ENCODE results near the gene NPLOC4. TPM values are rescaled to one million over a fixed set of nuclear protein-coding genes. Genes with fewer than 3 reads are reported as not detected.

The NPLOC4 gene
- total and polyA plus RNA-seq, 11 donors = 28.2 to 133 (median 99.2) TPM

DNA sequence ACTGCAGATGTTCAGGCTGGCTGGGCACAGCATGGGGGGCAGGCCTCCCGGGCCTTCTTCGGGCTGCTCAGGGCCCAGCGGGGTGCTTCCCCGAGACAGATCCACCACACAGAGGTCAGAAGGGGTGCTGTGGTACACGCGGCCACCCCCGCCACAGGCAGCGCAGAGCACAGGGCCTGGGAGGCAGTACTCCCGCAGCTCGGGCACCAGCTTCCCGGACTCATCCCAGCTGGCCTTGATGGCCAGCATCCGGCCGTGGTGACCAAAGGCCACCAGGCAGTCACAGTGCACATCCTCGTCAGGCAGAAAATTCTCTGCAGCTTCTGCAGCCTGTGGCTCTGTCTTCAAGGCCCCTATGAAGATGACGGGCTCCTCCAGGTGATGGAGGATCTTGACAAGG is 86.6 kb downstream of the NPLOC4 start:
- intact Hi-C loops (cut with DNase I) = loop anchor here in 6 of 10 donors (2.0 to 5.0 kb wide), 5 partner anchors 27 to 63 kb away; partner anchors contain the start of gene ACTG1 (in 1 of the 6)
- no peak overlapping the region for H3K4me3 ChIP-seq
- 94 to 97% (median 96%) methylated on average over 6 to 15 of the region's 15 CpGs for WGBS, 4 donors
- TF ChIP-seq POLR2A (IDR thresholded peaks at IDR 0.05) (no peak), CTCF (IDR thresholded peaks at IDR 0.05) (no peak)
- DNase-seq (peak in 1 of 5 donors; percentile 58), ATAC-seq (no peak)
- H3K27me3 ChIP-seq = no peaks in the 10 kb centered on the region
- no peak overlapping the region for H3K27ac ChIP-seq
- H3K4me1 ChIP-seq = peaks cover 0 to 41% (median 23%) of the 10 kb centered on the region in 12 donors
- no peaks in the 10 kb centered on the region for H3K9me3 ChIP-seq
- peaks cover 0 to 53% (median 42%) of the 10 kb centered on the region in 9 donors for H3K36me3 ChIP-seq

GRCh38 chr17:81549826-81550225 is 87.1 kb downstream of the NPLOC4 start:
- no peak overlapping the region for H3K27ac ChIP-seq
- ATAC-seq (no peak), DNase-seq (no peak)
- intact Hi-C loops (cut with DNase I) = loop anchor here in 6 of 10 donors (2.0 to 5.0 kb wide), 5 partner anchors 27 to 63 kb away; partner anchors contain the start of gene ACTG1 (in 1 of the 6)
- no peaks in the 10 kb centered on the region for H3K9me3 ChIP-seq
- WGBS, 4 donors = 88 to 95% (median 93%) methylated on average over 8 of the region's 8 CpGs
- H3K36me3 ChIP-seq = peaks cover 0 to 57% (median 47%) of the 10 kb centered on the region in 9 donors
- H3K4me1 ChIP-seq = peaks cover 0 to 41% (median 23%) of the 10 kb centered on the region in 12 donors
- H3K27me3 ChIP-seq = no peaks in the 10 kb centered on the region
- H3K4me3 ChIP-seq = no peak overlapping the region
- no peak for TF ChIP-seq CTCF (IDR thresholded peaks at IDR 0.05)
- TF ChIP-seq POLR2A (IDR thresholded peaks at IDR 0.05) = no peak

GRCh38 chr17:81549031-81549557 is 87.8 kb downstream of the NPLOC4 start:
- no peak overlapping the region for H3K27ac ChIP-seq
- ATAC-seq = no peak
- WGBS, 4 donors = 75 to 85% (median 81%) methylated on average over 11 to 16 of the region's 16 CpGs
- no peaks in the 10 kb centered on the region for H3K9me3 ChIP-seq
- H3K4me1 ChIP-seq = peaks cover 0 to 38% (median 23%) of the 10 kb centered on the region in 12 donors
- intact Hi-C loops (cut with DNase I) = no loop called here
- H3K36me3 ChIP-seq = peaks cover 0 to 65% (median 54%) of the 10 kb centered on the region in 9 donors
- no peak overlapping the region for H3K4me3 ChIP-seq
- H3K27me3 ChIP-seq = no peaks in the 10 kb centered on the region
- DNase-seq = no peak
- no peak for TF ChIP-seq POLR2A (IDR thresholded peaks at IDR 0.05)
- TF ChIP-seq CTCF (IDR thresholded peaks at IDR 0.05) = no peak

DNA sequence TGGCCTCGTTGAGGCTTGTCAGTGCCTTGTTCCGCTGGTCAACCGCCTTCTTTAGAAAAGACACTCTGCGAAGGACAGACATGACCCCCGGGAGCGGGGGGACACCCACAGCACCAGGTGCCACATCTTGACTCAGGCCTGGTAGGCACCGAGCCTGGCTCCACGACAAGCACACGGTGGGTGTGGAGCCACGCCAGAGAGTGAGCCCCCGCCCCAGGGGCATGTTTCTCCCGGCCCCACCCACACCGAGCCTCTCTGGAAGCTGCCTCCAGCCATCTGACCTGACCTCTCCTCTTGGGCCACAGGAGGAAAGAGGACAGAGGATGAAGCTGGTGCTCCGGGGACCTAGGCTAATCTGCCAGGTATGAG is 89.3 kb downstream of the NPLOC4 start:
- intact Hi-C loops (cut with DNase I) = no loop called here
- no peaks in the 10 kb centered on the region for H3K27me3 ChIP-seq

More for the DNA sequence above, 89.3 kb downstream of the NPLOC4 start:
- DNase-seq = peak in 1 of 5 donors; percentile 17
- Histone ChIP-seq H3K9me3 (no peaks in the 10 kb centered on the region), H3K36me3 (peaks cover 0 to 80% (median 61%) of the 10 kb centered on the region in 9 donors), H3K4me3 (no peak overlapping the region), H3K27ac (no peak overlapping the region), H3K4me1 (peaks cover 0 to 34% (median 12%) of the 10 kb centered on the region in 12 donors)
- no peak for ATAC-seq
- TF ChIP-seq CTCF (IDR thresholded peaks at IDR 0.05) = no peak
- TF ChIP-seq POLR2A (IDR thresholded peaks at IDR 0.05) = no peak
- 83 to 95% (median 88%) methylated on average over 7 to 14 of the region's 14 CpGs for WGBS, 4 donors

Data from heart left ventricle (tissue), 16 donors.